Stimulated activated effector memory CD8-positive, alpha-beta T cell treated with anti-CD3 and anti-CD28 coated beads, Interleukin-12 subunit alpha, Interleukin-12 subunit beta, amount 100 ng/mL, for 72 hours (primary cell): ENCODE results near the gene TBR1.
A peak's percentile ranks its signal among the peaks of the same experiment; 100 is the strongest.

Experiments
- ATAC-seq: fragments of 150-1000 bp; cut with Tn5 transposase; 2 replicates; pipeline ENCODE4 v1.10.0; 2021
- DNase-seq, 2 donors: peaks; one replicate each; pipeline ENCODE4 v3.0.0; 2021 to 2022; ENCODE audit warnings: low spot score in 2 of 2
- H3K27ac Mint-ChIP-seq: one replicate; pipeline ENCODE4 v1.8.0; 2022; ENCODE audit warnings: mild to moderate bottlenecking, mixed read lengths
- H3K36me3 Mint-ChIP-seq: one replicate; pipeline ENCODE4 v1.8.0; 2022; ENCODE audit warnings: mild to moderate bottlenecking, mixed read lengths
- H3K4me1 Mint-ChIP-seq: one replicate; pipeline ENCODE4 v1.8.0; 2022; ENCODE audit warnings: mixed read lengths
- H3K4me3 Mint-ChIP-seq: one replicate; pipeline ENCODE4 v1.8.0; 2022; ENCODE audit warnings: mild to moderate bottlenecking, mixed read lengths
- H3K9me3 Mint-ChIP-seq: one replicate; pipeline ENCODE4 v1.8.0; 2022; ENCODE audit warnings: mixed read lengths

TBR1 gene

GRCh38 chr2:161436411-161436810 is 20.3 kb downstream of the TBR1 start:
- peak; percentile 40 for ATAC-seq
- Mint-ChIP-seq H3K4me3 (no peak overlapping the region), H3K36me3 (no peaks in the 10 kb centered on the region), H3K9me3 (no peaks in the 10 kb centered on the region), H3K27ac (no peak overlapping the region), H3K4me1 (no peaks in the 10 kb centered on the region)
- DNase-seq, result no peak

GRCh38 chr2:161438598-161438997 is 22.5 kb downstream of the TBR1 start:
- H3K36me3 Mint-ChIP-seq, result no peaks in the 10 kb centered on the region
- no peak overlapping the region for H3K4me3 Mint-ChIP-seq
- no peaks in the 10 kb centered on the region for H3K9me3 Mint-ChIP-seq
- no peak for ATAC-seq
- no peak overlapping the region for H3K27ac Mint-ChIP-seq
- no peak for DNase-seq
- no peaks in the 10 kb centered on the region for H3K4me1 Mint-ChIP-seq

- DNase-seq (no peak), ATAC-seq (no peak)
- Mint-ChIP-seq H3K4me1 (no peaks in the 10 kb centered on the region), H3K36me3 (no peaks in the 10 kb centered on the region), H3K27ac (no peak overlapping the region), H3K9me3 (no peaks in the 10 kb centered on the region), H3K4me3 (no peak overlapping the region)
These were observed 29.0 kb downstream of the TBR1 start for GRCh38 chr2:161445097-161445496.

GRCh38 chr2:161448431-161448830 is 32.3 kb downstream of the TBR1 start:
- H3K9me3 Mint-ChIP-seq, result no peaks in the 10 kb centered on the region
- no peaks in the 10 kb centered on the region for H3K36me3 Mint-ChIP-seq
- H3K4me3 Mint-ChIP-seq, result no peak overlapping the region
- ATAC-seq, result no peak
- no peak for DNase-seq
- no peak overlapping the region for H3K27ac Mint-ChIP-seq
- H3K4me1 Mint-ChIP-seq, result no peaks in the 10 kb centered on the region

- no peak overlapping the region for H3K4me3 Mint-ChIP-seq
- H3K36me3 Mint-ChIP-seq, result no peaks in the 10 kb centered on the region
These were observed 55.5 kb downstream of the TBR1 start for GRCh38 chr2:161471631-161472030.

GRCh38 chr2:161474920-161475319 is 58.8 kb downstream of the TBR1 start:
- Mint-ChIP-seq H3K9me3 (no peaks in the 10 kb centered on the region), H3K4me3 (no peak overlapping the region), H3K36me3 (no peaks in the 10 kb centered on the region), H3K4me1 (no peaks in the 10 kb centered on the region), H3K27ac (no peak overlapping the region)
- no peak for DNase-seq
- ATAC-seq, result no peak

More at GRCh38 chr2:161471631-161472030, 55.5 kb downstream of the TBR1 start:
- no peaks in the 10 kb centered on the region for H3K4me1 Mint-ChIP-seq
- DNase-seq, result no peak
- no peaks in the 10 kb centered on the region for H3K9me3 Mint-ChIP-seq
- no peak overlapping the region for H3K27ac Mint-ChIP-seq
- ATAC-seq, result no peak
